ENCODE measurements around the gene SPI1. TPM values are rescaled to one million over a fixed set of nuclear protein-coding genes. Genes with fewer than 3 reads are reported as not detected.

SPI1 gene
- total RNA-seq = not detected in 2 replicates

GRCh38 chr11:47378010-47378835 lies at the start of gene SPI1:
Gene SPI1, minus strand, starts transcription at chr11:47378547. Its CDS starts 194 bp downstream, at chr11:47378353.

GRCh38 chr11:47426062-47426956 lies 48.0 kb upstream of the SPI1 start, which contains the start of gene PSMC3:
Gene PSMC3, minus strand, starts transcription at chr11:47426439. Its CDS starts 160 bp downstream, at chr11:47426279.

GRCh38 chr11:47407746-47408590 lies 29.6 kb upstream of the SPI1 start, which contains the start of gene SLC39A13:
Gene SLC39A13, plus strand, starts transcription at chr11:47408590. Its CDS starts 1,505 bp downstream, at chr11:47410095.

DNA sequence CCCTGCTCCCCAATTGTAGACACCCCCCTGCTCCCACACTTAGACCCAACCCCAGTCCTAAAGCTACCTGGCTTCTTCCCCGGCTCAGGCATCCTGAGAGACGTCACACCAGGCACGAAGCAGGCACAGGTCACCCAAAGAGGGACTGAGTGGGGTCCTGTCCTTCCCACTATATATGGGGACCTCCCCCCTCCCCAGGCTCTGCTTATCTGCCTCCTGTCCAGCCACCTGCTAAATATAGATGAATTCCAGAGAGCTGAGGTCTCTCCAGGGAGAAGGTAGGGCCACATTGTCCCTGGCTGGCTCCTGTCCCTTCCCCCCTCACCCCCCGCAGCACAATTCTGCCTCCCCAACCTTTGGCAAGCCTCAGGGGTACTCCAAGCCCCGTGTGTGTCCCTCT lies 25.8 kb downstream of the SPI1 start, which contains the start of gene MYBPC3:
Gene MYBPC3 (minus strand): TSS at position 147 of the 400 bp plus-strand sequence. CDS start 55 bp downstream, at position 92.

Other genes starting within 250 kb of the SPI1 start
- 152 TPM in 2 replicates for gene ARFGAP2, start 201.7 kb downstream of the SPI1 start, total RNA-seq
- 13.4 and 15.6 TPM in 2 replicates for gene PACSIN3, start 192.1 kb downstream of the SPI1 start, total RNA-seq
- gene DDB2, start 163.6 kb downstream of the SPI1 start, total RNA-seq = 52.3 and 55.6 TPM in 2 replicates
- gene ACP2, start 129.7 kb downstream of the SPI1 start, total RNA-seq = 18.8 and 26.1 TPM in 2 replicates
- gene NR1H3, start 120.6 kb downstream of the SPI1 start, total RNA-seq = 8.8 and 12.3 TPM in 2 replicates
- gene MADD, start 108.4 kb downstream of the SPI1 start, total RNA-seq = 12.3 and 17.2 TPM in 2 replicates
- gene MYBPC3, start 25.8 kb downstream of the SPI1 start, total RNA-seq = not detected in 2 replicates
- gene SLC39A13, start 30.0 kb upstream of the SPI1 start, total RNA-seq = 45.1 and 53.3 TPM in 2 replicates
- 229 and 249 TPM in 2 replicates for gene PSMC3, start 47.9 kb upstream of the SPI1 start, total RNA-seq
- under 0.01 and 0.30 TPM in 2 replicates for gene RAPSN, start 70.6 kb upstream of the SPI1 start, total RNA-seq
- gene CELF1, start 174.6 kb upstream of the SPI1 start, total RNA-seq = 67.6 and 80.9 TPM in 2 replicates
- 99.8 and 110 TPM in 2 replicates for gene PTPMT1, start 187.1 kb upstream of the SPI1 start, total RNA-seq
- gene KBTBD4, start 200.4 kb upstream of the SPI1 start, total RNA-seq = 24.2 and 30.5 TPM in 2 replicates
- gene NDUFS3, start 200.5 kb upstream of the SPI1 start, total RNA-seq = 93.8 and 109 TPM in 2 replicates
- gene FAM180B, start 208.1 kb upstream of the SPI1 start, total RNA-seq = not detected in 2 replicates
- gene C1QTNF4, start 215.9 kb upstream of the SPI1 start, total RNA-seq = 0.97 and 1.5 TPM in 2 replicates

All from epithelial cell of umbilical artery (primary cell).